ENCODE data around the gene ZAP70.

Gene ZAP70

DNA sequence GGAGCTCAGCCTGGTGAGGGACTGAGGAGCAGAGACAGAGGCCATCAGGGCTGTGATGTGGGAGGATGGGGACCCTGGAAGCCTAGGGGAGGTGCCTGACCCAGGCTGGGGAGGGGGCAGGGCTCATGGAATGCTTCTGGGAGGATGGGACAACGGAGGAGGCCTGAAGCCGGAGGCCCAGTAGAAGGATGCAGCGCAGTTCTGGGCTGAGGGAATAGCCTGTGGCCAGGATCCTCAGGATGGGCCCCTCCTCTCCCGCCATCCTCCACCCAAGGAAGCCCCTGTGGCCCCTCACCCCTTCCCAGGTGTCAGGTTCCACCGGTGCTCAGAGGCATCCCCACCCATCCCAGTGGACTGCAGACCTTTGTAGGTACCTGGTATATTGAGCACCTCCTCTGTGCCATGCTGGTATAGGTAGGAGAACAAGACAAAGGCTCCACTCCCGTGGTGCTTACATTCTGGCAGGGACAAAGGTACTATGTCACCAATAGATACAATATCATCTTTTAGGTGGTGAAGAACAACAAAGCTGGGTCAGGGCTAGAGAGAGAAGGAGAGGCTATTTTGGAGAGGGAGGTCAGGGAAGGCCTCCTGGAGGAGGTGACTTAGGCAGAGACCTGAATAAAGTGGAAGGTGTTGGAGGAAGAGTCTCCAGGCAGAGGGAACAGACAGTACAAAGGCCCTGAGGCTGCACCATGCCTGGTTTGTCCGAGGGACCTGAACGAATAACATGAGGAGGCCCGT, 2.7 kb downstream of the ZAP70 start:
- in situ Hi-C loops (cut with MboI; ENCODE audit: low sequenced_read_pairs) = no loop called here

DNA sequence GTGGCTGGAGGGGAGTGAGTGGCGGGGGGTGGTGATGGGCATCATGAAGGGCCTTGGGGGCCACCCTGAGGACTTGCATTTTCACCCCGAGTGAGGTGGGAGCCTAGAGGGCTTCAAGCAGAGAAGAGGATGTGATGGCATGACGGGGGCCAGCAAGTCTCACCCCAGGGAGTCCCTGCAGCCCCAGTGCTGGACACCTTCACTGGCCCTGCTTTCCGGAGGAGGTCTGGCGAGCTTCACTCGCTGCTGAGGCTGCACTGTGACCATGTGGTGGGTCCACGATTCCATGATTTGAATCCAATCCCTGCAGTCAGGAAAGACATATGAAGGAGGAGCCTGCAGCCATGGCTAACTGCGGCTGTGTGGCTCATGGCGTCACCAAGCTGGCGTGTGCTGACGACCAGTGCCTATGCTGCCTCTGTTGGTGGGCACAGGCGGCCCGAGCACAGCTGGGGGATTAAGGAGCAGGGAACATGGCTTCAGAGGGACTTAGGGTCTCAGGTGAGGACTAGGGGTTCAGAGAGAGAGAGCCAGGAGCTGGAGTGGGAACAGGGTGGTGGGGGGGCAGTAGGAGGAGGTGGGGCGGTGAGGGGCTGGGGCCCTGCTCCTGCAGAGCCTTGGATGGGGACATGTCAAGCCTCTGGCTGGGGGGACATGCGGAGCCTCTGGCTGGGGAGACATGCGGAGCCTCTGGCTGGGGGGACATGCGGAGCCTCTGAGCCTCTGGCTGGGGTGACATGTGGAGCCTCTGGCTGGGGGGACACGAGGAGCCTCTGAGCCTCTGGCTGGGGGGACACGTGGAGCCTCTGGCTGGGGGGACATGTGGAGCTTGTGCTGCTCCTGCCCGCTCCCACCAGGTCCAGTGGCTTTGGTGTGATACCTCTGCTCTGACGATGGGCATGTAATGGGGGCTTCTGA, 3.6 kb downstream of the ZAP70 start:
- in situ Hi-C loops (cut with MboI; ENCODE audit: low sequenced_read_pairs) = no loop called here

DNA sequence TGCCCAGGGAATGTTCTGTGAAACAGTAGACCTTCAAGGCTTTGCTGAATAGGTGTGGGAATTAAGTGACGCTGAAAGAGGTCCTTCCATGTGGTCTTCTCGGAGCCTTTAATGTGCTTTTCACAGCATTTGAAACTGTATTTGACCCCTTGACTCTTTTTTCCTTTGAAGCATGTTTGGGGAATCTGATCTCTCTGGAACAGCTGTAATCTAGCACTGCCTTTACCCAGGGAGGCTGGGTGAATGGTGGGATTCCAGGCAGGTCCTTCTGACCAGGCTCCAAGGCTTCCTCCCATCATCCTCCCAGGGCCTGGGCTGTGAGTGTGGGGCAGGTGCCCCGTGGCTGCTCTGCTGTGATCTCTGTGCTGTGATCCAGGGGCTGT, 4.2 kb downstream of the ZAP70 start:
- in situ Hi-C loops (cut with MboI; ENCODE audit: low sequenced_read_pairs) = no loop called here

DNA sequence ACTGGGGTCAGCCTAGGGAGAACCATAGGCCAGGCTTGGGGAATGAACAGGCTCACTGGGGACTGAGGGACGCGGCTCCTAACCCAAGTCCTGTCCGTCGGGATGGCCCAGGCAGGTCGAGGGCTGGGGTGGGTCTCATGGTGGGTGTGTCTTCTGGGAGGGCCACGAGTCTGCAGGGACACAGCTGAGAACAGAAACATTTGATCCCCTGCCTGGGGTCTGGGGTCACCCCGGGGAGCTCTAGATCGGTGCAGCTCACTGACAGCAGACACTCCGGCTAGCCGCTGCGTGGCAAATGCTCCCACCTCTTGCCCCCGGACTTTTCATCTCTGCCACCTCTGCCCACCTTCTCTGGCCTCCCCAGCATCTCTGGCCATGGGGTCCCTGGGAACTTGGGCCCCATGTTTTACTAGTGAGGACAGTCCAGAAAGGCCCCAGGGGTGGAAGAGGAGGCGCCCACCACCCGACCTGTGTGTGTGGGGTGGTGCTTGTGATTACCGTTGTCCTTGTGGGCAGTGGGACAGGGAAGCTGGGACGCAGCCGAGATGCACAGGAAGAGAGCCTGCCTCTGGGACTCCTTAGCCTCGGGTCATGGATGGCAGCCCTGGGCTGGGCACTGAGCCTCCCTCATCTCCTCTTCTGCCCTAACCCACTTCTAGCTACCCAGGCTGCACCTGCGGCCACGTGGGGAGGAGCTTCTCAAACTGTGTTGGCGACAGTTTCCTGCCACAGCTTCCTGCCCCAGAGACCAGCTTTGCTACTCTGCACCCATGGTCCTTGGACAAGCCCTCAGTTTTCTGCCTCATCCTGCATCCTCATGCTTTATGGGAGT, 4.9 kb downstream of the ZAP70 start:
- in situ Hi-C loops (cut with MboI; ENCODE audit: low sequenced_read_pairs) = no loop called here

DNA sequence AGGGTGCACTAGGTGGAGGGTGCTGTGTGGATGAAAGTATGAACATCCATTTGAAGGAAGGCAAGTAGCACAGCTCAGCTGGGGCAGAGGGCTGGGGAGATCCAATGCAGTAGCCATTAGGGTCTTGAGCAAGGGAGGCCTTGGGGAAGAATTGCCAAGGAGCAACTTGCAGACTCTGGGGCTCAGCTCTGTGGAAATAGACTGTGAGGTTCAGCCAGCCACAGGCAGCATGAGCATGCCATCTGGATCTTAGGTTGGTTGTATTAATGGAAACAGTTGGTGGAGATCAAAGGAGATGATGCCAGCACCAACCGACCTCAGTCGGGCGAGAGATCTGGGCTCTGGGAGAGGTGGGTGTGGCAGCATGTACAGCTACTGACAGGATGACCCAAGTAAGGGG, 5.6 kb downstream of the ZAP70 start:
- in situ Hi-C loops (cut with MboI; ENCODE audit: low sequenced_read_pairs) = no loop called here

DNA sequence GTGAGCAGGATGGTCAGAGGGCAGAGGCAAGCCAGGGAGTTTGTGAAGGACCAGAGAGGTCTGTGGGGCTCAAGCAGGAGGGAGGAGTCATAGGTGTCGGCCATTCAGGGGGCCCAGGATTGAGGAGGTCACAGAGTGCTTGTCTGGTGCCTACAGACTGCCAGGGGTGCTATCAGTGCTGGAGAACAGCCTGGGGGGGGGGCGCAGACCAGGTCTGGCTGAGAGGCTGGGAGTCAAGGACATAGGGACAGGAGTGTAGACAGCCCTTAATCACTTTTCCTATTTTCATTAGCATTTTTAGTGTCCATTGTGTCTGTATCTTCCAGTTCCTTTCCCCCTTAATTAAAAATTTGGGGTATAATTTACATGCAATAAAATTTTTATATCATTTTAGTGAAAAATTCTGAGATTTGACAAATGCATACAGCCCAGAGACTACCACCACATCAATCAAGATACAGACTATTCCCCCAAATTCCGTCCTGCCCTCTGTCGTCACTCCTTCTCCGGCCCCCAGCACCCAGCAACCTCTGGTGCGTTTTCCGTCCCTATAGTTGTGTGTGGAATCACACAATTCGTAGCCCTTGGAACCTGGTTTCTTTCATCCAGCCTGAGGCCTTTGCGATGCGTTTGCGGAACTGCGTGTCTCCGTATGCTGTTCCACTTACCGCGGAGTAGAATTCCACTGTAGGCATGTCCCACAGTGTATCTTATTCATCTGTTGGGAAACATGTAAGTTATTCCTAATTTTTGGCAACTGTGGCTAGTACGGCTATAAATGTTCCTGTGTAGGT, 6.2 kb downstream of the ZAP70 start:
- in situ Hi-C loops (cut with MboI; ENCODE audit: low sequenced_read_pairs) = no loop called here

DNA sequence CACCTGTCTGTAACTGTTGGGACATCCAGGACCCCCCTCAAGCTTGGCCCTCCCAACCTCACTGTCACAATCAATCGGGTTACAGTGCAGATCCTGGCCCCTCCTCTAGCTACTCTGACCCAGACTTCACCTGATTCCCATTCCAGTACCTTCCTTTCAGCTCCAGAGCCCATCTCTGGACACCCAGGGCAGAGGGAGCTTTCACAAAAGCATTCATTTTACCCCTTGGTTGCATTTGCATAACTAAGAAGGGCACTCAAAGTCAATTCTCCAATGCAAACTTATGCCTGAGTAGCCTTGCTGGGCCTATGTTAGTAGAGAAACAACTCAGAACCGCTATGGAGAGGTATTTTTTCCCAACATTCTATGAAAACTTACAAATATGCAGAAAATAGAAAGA, 7.4 kb downstream of the ZAP70 start:
- in situ Hi-C loops (cut with MboI; ENCODE audit: low sequenced_read_pairs) = no loop called here

DNA sequence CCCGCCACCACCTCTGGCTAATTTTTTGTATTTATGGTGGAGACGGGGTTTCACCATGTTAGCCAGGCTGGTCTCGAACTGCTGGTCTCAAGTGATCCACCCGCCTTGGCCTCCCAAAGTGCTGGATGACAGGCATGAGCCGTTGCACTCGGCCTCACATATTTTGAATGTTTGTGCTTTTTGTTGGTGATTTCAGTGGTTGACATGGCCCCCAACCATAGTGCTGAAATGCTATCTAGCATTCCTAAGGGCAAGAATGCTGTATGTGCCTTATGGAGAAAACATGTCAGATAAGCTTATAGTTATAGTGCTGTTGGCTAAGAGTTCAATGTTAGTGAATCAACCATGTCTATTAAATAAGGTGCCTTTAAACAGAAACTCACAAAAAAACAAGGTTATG, 8.9 kb downstream of the ZAP70 start:
- in situ Hi-C loops (cut with MboI; ENCODE audit: low sequenced_read_pairs) = no loop called here

DNA sequence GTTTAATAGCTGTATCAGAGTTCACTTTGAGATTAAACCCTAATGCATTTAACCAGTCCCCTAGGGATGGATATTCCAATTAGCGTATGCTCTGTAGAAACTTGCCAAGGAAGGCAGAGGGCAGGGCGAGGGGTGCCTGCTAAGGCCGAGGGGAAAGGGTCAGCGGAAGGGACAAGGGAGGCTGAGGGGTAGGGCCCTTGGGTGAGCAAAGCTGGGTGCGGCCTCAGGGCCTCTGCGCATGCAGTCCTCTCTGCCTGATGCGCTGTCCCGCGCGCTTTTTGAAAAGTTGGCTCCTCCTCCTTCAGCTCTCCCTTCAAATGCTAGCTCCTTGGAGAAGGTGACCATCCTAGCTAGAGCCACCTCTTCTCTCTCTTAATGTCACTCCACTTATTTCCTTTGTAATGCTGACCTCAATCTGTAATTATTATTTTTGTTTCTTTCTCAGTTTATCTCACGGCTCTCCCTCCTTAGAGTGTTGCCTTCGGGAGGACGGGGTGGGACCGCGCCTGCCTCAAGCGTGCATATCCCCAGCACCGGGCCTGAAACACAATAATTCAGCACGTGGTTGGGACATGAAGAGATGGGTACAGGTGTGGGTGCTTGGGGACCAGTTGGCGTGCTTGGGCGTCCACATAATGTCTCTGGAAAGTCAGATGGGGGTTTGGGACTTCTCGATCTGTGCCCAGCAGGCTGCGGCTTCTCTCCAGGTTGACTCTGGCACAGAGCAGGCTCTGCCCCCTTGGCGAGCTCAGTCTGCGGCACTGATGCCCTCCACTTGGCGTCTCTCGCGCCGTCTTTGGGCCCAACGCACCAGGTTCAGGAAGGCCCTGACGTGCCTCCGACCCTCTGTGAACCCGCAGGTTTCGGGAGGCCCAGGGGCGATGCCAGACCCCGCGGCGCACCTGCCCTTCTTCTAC, 10.0 kb downstream of the ZAP70 start:
- in situ Hi-C loops (cut with MboI; ENCODE audit: low sequenced_read_pairs) = no loop called here

DNA sequence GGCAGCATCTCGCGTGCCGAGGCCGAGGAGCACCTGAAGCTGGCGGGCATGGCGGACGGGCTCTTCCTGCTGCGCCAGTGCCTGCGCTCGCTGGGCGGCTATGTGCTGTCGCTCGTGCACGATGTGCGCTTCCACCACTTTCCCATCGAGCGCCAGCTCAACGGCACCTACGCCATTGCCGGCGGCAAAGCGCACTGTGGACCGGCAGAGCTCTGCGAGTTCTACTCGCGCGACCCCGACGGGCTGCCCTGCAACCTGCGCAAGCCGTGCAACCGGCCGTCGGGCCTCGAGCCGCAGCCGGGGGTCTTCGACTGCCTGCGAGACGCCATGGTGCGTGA, 10.7 kb downstream of the ZAP70 start:
- in situ Hi-C loops (cut with MboI; ENCODE audit: low sequenced_read_pairs) = no loop called here

DNA sequence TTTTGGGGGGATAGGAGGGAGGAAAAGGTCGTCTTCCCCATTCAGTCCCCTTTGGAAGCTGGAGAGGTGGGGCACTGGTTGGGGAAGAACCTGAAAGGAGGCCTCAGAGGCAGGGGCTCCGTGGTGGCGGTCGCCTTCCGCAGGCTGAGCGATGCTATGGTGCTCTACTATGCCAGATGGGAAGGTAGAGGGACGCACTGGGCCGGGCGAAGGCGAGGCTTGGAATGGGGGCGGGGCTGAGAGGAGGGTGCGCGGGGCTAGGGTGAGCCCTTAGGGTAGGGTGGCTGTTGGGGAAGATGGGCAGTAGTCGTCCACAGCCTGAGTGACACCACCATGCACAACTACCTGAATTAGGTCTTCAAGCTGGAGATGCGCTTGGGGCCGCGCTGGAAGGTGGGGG, 11.1 kb downstream of the ZAP70 start:
- in situ Hi-C loops (cut with MboI; ENCODE audit: low sequenced_read_pairs) = no loop called here

DNA sequence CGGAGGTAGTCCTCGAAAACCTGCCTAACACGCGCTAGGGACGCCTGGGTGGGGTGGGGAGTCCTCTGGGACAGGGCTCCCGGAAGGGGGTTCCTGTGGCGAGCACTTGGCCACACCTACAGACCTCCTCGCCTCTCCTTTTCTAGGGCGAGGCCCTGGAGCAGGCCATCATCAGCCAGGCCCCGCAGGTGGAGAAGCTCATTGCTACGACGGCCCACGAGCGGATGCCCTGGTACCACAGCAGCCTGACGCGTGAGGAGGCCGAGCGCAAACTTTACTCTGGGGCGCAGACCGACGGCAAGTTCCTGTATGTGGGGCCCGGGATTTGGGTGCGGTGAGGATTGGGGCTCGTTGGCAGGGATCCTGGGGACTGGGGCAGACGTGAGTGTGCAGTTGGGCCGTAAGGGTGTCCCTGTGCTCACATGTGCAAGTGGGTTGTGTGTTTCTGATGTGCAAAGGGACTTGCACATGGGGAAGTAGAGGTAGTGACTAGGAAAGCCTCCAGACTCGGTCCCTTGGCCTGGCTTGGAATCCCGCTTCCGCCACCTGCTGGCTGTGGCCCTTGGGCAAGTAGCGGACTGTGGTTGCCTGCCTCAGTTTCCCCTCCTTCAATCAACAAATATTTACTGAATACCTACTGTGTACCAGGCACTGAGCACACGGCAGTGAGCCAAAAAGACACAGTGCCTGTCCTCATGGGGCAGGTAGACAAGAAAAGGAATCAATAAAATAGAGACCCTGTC, 11.7 kb downstream of the ZAP70 start:
- in situ Hi-C loops (cut with MboI; ENCODE audit: low sequenced_read_pairs) = no loop called here

DNA sequence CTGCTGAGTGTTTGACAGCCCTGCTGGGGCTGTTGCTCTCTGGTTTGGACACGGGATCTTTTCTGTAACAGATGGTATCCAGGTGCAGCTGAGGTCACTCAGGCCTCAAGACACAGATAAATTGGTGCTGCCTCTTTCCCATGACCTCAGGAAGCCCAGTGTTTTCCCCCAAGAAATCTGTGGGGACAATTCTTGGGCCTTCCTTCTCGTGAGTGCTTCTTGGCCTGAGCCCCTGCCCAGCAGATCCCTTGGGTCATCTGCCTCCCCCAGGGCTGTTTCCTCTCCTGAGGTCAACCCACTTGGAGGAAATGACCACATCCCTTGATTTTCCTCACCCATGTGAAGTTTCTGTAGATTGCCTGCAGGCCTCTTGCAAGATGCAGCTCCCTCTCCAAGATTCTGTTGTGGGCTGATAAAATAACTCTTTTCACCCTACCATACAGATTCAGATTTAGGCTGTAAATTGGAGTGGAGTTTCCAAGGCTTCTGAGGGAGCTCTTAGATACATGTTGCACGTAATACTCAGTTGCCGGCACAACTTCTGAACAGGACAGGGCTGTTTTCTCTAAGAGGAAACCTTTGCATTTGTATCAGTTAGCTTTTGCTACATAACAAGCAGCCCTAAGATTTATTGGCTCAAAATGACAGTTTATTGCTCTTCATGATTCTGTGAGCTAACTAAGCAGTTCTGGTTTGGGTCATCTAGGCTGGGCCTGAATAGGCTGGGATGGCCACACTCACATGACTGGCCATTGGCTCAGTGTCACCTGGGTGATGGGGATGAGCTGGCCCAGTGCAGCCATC, 13.1 kb downstream of the ZAP70 start:
- in situ Hi-C loops (cut with MboI; ENCODE audit: low sequenced_read_pairs) = no loop called here

DNA sequence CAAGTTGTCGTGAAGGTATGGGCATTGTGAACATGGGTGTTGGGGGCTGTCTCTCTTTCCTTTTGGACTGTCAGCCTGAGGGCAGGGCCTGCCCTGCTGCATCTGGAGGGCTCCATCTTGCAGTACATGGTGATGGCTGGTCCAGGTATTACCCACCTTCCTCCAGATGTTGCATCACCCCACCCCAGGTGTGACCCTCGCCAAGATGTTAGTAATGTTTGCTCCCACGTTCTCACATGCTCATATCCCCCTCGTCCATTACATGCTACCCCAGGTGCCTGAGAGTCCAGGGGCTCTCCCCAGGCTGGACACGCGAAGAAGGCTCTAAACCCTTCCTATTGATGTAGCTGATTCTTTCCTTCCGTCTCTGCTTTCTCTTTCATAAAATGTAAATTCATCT, 13.9 kb downstream of the ZAP70 start:
- in situ Hi-C loops (cut with MboI; ENCODE audit: low sequenced_read_pairs) = no loop called here

DNA sequence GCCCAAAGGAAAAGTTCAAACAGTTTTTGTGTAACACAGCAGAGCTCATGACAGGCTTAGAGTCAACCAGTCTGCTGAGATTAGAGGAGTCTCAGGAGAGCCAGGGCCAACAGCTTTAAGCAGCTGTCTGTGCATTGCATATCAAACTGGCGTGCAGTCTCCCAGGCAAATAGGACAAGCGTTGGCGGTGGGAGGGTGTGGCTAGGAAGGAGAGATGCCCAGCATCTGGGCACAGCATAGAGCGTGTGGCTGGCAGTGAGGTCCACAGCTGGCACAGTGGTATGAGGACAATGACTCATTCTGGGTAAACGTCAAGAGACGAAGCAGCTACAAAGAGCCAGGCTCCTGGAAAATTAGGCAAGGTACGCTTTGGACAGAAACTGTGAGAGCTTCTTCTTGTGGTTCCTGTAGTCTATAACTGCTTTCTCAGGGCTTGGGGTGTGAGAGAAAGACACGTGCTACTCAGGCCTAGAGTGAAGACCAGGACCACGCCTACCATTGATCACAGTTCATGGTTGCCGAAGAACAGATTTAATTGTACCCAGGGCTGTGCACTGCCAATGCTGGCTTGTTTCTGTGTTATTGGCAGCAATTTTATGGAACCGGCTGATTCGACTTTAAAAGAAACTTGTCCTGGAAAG, 14.8 kb downstream of the ZAP70 start:
- in situ Hi-C loops (cut with MboI; ENCODE audit: low sequenced_read_pairs) = no loop called here

DNA sequence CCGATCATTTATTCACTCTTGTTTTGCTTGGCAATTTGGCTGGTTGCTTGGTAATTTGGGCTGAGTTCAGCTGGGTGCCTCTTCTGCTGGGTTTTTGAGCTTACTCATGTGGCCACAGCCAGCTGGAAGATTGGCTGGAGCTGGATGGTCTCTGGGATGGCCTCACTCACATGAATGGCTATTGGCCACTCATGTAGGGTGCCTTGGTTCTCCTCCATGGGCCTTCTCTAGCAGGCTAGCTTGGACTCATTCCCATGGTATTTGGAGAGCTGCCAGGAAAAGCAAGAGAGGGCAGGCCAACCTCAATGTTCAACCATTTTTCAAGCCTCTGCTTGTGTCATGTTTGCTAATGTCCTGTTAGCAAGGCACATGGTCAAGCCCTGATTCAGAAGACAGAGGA, 16.9 kb downstream of the ZAP70 start:
- in situ Hi-C loops (cut with MboI; ENCODE audit: low sequenced_read_pairs) = no loop called here

DNA sequence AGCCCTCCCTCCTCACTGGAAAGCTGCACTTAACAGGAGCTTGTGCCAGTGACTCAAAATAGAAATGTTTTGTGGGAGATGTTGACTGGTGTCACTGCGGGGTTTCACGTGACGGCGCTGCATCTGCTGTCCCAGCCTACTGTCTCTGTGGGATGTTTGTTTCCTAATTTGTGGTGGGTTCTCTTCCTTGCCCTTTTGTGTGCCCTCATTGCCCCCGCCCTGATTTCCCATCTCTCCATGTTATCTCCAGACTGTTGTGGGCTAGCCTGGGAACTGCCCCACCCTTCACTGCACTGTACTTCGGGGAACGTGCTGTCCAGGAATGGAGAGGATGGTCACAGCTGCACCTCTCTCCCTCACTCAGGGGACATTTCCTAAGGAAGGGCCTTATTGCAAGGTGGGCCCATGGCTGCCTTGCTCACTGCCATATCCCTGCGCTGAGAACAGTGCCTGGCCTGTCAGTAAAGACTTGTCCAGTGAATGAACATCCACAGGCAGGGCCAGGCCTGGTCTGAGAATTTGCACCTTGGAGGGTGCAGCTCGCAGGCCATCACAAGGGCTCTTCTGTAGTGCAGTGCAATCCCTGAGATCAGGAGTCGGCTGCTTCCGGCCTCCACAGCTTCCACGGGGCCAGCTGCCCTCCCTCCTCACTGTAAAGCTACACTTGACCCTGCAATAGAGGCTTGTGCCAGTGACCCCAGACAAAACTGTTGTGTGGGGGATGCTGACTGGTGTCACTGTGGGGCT, 18.1 kb downstream of the ZAP70 start:
- in situ Hi-C loops (cut with MboI; ENCODE audit: low sequenced_read_pairs) = no loop called here
